Ishikawa (cell line): ENCODE data around the gene MLLT10.

Source experiments
- CREB1 ChIP-seq: IDR thresholded peaks from 2 replicates; pipeline ENCODE4 v1.6.1; 2012; ENCODE audit warnings: low read depth
- EGR1 ChIP-seq: IDR thresholded peaks from 2 replicates; pipeline ENCODE4 v1.6.1; 2012
- EP300 ChIP-seq: IDR thresholded peaks from 2 replicates; pipeline ENCODE4 v1.6.1; 2012; ENCODE audit warnings: borderline replicate concordance

- no peak for TF ChIP-seq EGR1
- TF ChIP-seq EP300, result no peak
- no peak for TF ChIP-seq CREB1
Observed at GRCh38 chr10:21510241-21511094, 23.6 kb upstream of the MLLT10 start.
